A549 (cell line): Measurements from ENCODE around the gene UBE2E3.

ENCODE experiments used
- EP300 ChIP-seq, 2 experiments: fragments of >200 bp; sonication (Bioruptor Twin); formaldehyde crosslinking; IDR thresholded peaks; 2 replicates in 1 of 2; 3 replicates in 1 of 2; pipeline ENCODE4 v1.6.1; 2016 to 2017
- HOXB5 ChIP-seq: fragments of 250-450 bp; sonication (Bioruptor Pico); IDR thresholded peaks from 2 replicates; pipeline ENCODE4 v1.5.0; 2020; ENCODE audit warnings: mild to moderate bottlenecking, moderate library complexity
- KDM5A ChIP-seq: fragments of 200-600 bp; sonication (generic); IDR thresholded peaks from 2 replicates; pipeline ENCODE4 v1.6.1; 2016; ENCODE audit warnings: antibody characterized with exemption, mild to moderate bottlenecking
- POLR2A ChIP-seq: IDR thresholded peaks from 2 replicates; pipeline ENCODE4 v1.6.1; 2012; ENCODE audit warnings: mild to moderate bottlenecking, low read length
- RFX5 ChIP-seq: fragments of 450-650 bp; IDR thresholded peaks from 2 replicates; pipeline ENCODE4 v1.7.1; 2014; ENCODE audit warnings: antibody characterized with exemption, mild to moderate bottlenecking, moderate library complexity
- TF ChIP-seq, protein P1 (sequence below): fragments of >200 bp; sonication (Bioruptor Twin); formaldehyde crosslinking; IDR thresholded peaks from 3 replicates; pipeline ENCODE4 v1.5.1; 2016
- TF ChIP-seq, protein P2 (sequence below): IDR thresholded peaks from 2 replicates; pipeline ENCODE4 v1.6.1; 2012
- TF ChIP-seq, protein P3 (sequence below): fragments of 200-600 bp; sonication (generic); IDR thresholded peaks from 2 replicates; pipeline ENCODE4 v1.6.1; 2016; ENCODE audit warnings: antibody characterized with exemption, mild to moderate bottlenecking, moderate library complexity

DNA sequence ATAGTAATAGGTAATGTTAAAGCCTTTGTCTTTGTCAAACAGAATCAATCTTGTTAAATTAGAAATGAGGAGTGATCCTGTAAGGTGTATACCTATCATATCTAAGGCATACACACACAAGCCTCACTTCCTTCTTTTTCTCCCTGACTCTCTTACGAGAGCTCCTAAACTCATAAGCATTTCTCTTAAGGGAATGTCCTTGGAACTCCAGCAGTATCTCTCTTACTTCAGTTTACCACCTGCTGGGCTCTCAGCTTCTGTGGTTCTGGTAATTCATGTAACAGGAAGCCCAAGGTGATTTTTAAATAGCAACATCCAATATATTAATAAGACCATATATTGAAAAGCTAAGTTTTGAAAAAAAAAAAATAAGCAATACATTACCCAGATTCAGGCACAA lies 85.9 kb downstream of the UBE2E3 start:
- TF ChIP-seq KDM5A, result no peak
- TF ChIP-seq, protein P1, sequence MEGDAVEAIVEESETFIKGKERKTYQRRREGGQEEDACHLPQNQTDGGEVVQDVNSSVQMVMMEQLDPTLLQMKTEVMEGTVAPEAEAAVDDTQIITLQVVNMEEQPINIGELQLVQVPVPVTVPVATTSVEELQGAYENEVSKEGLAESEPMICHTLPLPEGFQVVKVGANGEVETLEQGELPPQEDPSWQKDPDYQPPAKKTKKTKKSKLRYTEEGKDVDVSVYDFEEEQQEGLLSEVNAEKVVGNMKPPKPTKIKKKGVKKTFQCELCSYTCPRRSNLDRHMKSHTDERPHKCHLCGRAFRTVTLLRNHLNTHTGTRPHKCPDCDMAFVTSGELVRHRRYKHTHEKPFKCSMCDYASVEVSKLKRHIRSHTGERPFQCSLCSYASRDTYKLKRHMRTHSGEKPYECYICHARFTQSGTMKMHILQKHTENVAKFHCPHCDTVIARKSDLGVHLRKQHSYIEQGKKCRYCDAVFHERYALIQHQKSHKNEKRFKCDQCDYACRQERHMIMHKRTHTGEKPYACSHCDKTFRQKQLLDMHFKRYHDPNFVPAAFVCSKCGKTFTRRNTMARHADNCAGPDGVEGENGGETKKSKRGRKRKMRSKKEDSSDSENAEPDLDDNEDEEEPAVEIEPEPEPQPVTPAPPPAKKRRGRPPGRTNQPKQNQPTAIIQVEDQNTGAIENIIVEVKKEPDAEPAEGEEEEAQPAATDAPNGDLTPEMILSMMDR, result no peak
- TF ChIP-seq POLR2A, result no peak
- no peak for TF ChIP-seq RFX5
- no peak for TF ChIP-seq HOXB5 (CRISPR knock-in tag)
- TF ChIP-seq, protein P2, sequence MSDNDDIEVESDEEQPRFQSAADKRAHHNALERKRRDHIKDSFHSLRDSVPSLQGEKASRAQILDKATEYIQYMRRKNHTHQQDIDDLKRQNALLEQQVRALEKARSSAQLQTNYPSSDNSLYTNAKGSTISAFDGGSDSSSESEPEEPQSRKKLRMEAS, result no peak
- TF ChIP-seq EP300 (IDR thresholded peaks at IDR 0.05), result no peak
- TF ChIP-seq, protein P3, sequence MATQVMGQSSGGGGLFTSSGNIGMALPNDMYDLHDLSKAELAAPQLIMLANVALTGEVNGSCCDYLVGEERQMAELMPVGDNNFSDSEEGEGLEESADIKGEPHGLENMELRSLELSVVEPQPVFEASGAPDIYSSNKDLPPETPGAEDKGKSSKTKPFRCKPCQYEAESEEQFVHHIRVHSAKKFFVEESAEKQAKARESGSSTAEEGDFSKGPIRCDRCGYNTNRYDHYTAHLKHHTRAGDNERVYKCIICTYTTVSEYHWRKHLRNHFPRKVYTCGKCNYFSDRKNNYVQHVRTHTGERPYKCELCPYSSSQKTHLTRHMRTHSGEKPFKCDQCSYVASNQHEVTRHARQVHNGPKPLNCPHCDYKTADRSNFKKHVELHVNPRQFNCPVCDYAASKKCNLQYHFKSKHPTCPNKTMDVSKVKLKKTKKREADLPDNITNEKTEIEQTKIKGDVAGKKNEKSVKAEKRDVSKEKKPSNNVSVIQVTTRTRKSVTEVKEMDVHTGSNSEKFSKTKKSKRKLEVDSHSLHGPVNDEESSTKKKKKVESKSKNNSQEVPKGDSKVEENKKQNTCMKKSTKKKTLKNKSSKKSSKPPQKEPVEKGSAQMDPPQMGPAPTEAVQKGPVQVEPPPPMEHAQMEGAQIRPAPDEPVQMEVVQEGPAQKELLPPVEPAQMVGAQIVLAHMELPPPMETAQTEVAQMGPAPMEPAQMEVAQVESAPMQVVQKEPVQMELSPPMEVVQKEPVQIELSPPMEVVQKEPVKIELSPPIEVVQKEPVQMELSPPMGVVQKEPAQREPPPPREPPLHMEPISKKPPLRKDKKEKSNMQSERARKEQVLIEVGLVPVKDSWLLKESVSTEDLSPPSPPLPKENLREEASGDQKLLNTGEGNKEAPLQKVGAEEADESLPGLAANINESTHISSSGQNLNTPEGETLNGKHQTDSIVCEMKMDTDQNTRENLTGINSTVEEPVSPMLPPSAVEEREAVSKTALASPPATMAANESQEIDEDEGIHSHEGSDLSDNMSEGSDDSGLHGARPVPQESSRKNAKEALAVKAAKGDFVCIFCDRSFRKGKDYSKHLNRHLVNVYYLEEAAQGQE, result no peak
